Measurements from ENCODE around the gene MEF2D.

The MEF2D gene

GRCh38 chr1:156434989-156435544, 65.5 kb downstream of the MEF2D start:
- no peak for TF ChIP-seq CTCF (IDR thresholded peaks at IDR 0.05; ENCODE audit: low read length, missing control alignments)
- DNase-seq (ENCODE audit: low read depth), result no peak
- no peak overlapping the region for H3K4me3 ChIP-seq (replicated peaks; ENCODE audit: low read depth, low read length)

GRCh38 chr1:156433602-156434001, 67.0 kb downstream of the MEF2D start:
- no peak for TF ChIP-seq CTCF (IDR thresholded peaks at IDR 0.05; ENCODE audit: low read length, missing control alignments)
- DNase-seq (ENCODE audit: low read depth), result no peak
- no peak overlapping the region for H3K4me3 ChIP-seq (replicated peaks; ENCODE audit: low read depth, low read length)

GRCh38 chr1:156433032-156433431, 67.5 kb downstream of the MEF2D start:
- no peak for DNase-seq (ENCODE audit: low read depth)
- TF ChIP-seq CTCF (IDR thresholded peaks at IDR 0.05; ENCODE audit: low read length, missing control alignments), result no peak
- H3K4me3 ChIP-seq (replicated peaks; ENCODE audit: low read depth, low read length), result no peak overlapping the region

GRCh38 chr1:156432669-156433018, 67.9 kb downstream of the MEF2D start:
- no peak overlapping the region for H3K4me3 ChIP-seq (replicated peaks; ENCODE audit: low read depth, low read length)
- no peak for DNase-seq (ENCODE audit: low read depth)
- no peak for TF ChIP-seq CTCF (IDR thresholded peaks at IDR 0.05; ENCODE audit: low read length, missing control alignments)

GRCh38 chr1:156431769-156432668, 68.6 kb downstream of the MEF2D start:
- no peak for TF ChIP-seq CTCF (IDR thresholded peaks at IDR 0.05; ENCODE audit: low read length, missing control alignments)
- no peak overlapping the region for H3K4me3 ChIP-seq (replicated peaks; ENCODE audit: low read depth, low read length)
- DNase-seq (ENCODE audit: low read depth), result no peak

GRCh38 chr1:156431366-156431765, 69.2 kb downstream of the MEF2D start:
- DNase-seq (ENCODE audit: low read depth), result no peak
- TF ChIP-seq CTCF (IDR thresholded peaks at IDR 0.05; ENCODE audit: low read length, missing control alignments), result no peak
- no peak overlapping the region for H3K4me3 ChIP-seq (replicated peaks; ENCODE audit: low read depth, low read length)

All from fibroblast of pulmonary artery (primary cell).